ENCODE measurements around the gene CANT1.

- TF ChIP-seq CTCF (conservative IDR thresholded peaks at IDR 0.05; ENCODE audit: low read depth, low read length) (no peak), EZH2 (IDR thresholded peaks at IDR 0.05; ENCODE audit: borderline replicate concordance, low read depth, low read length, poor library complexity, severe bottlenecking) (no peak)
Observed at GRCh38 chr17:78944956-78945355, 64.6 kb downstream of the CANT1 start.
